IPS-20b (cell line): Measurements from ENCODE around the gene LAP3.

Experiments
- H3K27ac ChIP-seq: one replicate; pipeline ENCODE4 v1.5.1; 2013; ENCODE audit warnings: low read length
- H3K27me3 ChIP-seq: 2 replicates; pipeline ENCODE4 v1.6.1; 2013; ENCODE audit warnings: mild to moderate bottlenecking, low read length, inconsistent platforms; ENCODE audit not compliant: insufficient read depth
- H3K36me3 ChIP-seq: 2 replicates; pipeline ENCODE4 v1.6.1; 2013; ENCODE audit warnings: low read depth, mild to moderate bottlenecking, inconsistent platforms, low read length, moderate library complexity; ENCODE audit not compliant: insufficient read depth
- H3K4me1 ChIP-seq: 2 replicates; pipeline ENCODE4 v1.6.1; 2013; ENCODE audit warnings: mild to moderate bottlenecking, control low read depth, inconsistent platforms, low read length, moderate library complexity; ENCODE audit not compliant: insufficient read depth
- H3K4me3 ChIP-seq: 2 replicates; pipeline ENCODE4 v1.5.1; 2013; ENCODE audit warnings: mild to moderate bottlenecking, low read length, inconsistent platforms
- H3K9ac ChIP-seq: 2 replicates; pipeline ENCODE4 v1.6.1; 2013; ENCODE audit warnings: low read depth, mild to moderate bottlenecking, inconsistent platforms, low read length, moderate library complexity
- H3K9me3 ChIP-seq: 2 replicates; pipeline ENCODE4 v1.6.1; 2013; ENCODE audit warnings: mild to moderate bottlenecking, low read depth, low read length, inconsistent platforms; ENCODE audit not compliant: insufficient read depth

LAP3 gene

GRCh38 chr4:17657090-17657489, 80.1 kb downstream of the LAP3 start:
- no peak overlapping the region for H3K9ac ChIP-seq

More at GRCh38 chr4:17657090-17657489, 80.1 kb downstream of the LAP3 start:
- Histone ChIP-seq H3K4me3 (no peak overlapping the region), H3K9me3 (no peaks in the 10 kb centered on the region), H3K27me3 (no peaks in the 10 kb centered on the region), H3K27ac (no peak overlapping the region), H3K4me1 (no peaks in the 10 kb centered on the region), H3K36me3 (no peaks in the 10 kb centered on the region)
